Stimulated activated CD8-positive, alpha-beta memory T cell treated with anti-CD3 and anti-CD28 coated beads, Interleukin-4, amount 100 ng/mL, for 48 hours (primary cell): Measurements from ENCODE around the gene ERRFI1.

Experiments used
- DNase-seq: peaks from one replicate; pipeline ENCODE4 v3.0.0-alpha.2; 2020

ERRFI1 gene

DNA sequence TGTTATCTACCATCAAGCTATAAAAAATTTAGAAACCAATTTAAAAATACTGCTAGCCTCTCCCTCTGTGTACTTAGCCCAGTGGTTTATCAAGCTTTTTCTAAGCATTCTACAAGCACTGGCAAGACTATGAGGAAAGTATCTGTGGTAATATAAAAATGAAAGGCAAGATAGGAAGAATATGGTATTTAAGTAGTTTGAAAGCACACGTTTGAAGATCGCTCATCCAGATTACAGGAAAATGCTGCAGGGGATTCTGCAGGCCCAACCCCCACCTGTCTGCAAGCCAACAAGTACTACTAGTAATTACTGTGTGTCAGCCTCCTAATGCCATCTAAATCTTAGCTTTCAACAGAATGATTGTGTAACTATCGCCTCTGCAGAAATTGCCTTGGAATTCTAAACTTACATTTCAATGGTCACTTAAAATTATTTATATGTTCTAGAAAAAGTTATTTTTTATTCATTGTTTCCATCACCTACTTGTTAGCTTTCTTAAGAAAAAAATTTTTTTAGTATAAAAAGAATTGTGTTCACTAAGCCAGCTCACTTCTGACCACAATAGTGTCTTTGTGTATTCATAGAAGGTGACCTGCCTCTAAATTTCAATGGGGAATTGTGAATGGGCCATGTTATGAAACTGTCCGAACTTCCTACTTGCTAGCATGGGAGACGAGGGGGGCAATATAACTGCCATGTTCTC lies 8.5 kb downstream of the ERRFI1 start:
- no peak for DNase-seq

DNA sequence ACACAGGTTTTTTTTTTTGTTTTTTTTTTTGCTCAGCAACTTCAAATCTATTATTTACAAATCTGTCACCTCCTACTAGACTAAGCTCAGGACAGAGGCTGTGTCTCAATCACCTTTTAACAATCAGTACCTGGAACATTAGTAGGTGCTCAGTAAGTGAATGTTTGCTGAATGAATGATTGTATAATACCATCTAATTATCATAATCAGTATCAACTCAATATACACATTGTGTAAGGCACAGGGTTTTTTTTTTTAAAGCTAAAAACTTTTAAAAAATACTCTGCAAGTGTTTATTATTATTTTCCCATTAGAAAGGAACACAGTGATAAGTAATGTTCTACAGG lies 9.2 kb downstream of the ERRFI1 start:
- DNase-seq, result no peak

DNA sequence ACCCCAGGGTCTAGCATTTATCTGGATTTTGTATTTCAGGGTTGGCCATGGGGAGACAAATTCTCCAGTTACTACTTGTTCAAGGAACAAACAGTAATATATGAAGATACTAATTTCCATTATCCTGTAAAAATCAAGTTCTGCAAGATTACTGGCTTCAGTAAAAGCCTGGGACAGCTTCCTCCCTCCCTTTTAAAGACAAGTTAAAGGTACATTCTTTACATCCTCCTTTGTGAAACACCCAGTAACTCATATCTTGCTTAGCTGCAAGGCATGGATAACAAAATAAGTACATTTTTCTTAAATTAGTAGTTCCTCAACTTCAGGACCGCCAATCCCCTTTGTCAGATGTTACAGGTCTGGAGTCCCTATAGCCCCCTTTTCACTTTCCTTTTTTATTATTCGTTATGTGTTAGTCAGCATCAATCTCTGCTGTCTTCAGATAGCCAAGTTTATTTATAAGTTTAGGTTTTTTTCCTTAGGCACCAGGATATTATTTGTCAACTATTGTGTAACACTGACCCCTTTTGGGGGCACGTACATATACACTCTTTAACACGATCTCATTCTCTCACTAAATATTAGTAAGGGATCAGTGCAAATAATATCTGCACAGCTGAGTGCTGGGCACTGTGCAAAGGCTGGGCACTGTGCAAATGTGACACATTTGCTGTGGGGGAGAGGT lies 9.8 kb downstream of the ERRFI1 start:
- DNase-seq, result no peak

DNA sequence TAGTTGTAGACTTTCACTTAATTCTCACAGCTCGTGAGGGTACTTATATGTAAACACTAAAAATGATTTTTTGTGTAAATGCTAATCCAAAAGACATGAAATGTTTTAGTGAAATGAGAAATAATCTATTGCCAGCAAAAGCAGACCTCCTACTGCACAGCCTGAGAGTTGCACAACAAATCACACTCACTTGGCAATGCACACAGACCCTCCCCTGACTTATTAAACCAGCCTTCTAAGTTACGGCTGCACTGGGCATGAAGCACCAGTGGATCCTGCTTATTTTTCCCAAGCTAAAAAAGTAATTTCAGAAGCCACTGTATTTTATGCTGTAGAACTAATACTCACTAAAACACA lies 10.3 kb downstream of the ERRFI1 start:
- DNase-seq, result no peak

DNA sequence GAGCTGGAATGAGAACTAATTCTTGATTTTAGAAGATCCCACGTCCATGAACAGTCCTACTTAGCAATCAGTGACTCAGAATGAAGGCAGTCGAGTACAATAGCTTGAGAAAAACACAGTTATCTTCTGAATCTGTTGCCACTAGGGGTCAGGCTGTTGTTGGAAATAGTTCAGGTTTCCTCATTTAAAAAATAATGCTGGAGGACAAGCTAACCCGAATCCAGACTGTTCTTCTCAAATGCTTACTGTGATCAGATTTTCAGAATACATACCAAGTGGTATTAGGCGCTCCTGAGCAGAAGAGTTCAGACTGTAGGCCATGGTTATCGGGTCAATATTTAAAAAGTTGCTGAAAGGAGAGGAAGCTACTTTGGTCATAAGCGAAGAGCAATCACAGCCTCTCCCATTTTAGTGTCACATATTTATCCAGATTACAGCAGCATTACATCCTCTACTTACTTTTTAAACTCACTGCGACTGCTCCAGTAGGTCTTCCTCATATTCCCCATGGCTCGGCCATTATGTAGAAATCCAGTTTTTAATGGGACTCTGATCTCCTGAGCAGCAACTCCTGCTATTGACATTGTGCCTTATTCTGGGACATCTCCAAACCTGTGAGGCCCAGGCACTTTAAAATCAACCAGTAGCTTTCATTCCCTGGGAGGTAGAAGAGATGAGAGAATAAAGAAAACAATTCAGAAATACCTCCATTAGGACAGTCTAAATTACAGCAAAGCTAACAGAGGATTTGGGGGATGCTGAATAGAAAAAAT lies 10.9 kb downstream of the ERRFI1 start:
- DNase-seq, result peak; percentile 37

DNA sequence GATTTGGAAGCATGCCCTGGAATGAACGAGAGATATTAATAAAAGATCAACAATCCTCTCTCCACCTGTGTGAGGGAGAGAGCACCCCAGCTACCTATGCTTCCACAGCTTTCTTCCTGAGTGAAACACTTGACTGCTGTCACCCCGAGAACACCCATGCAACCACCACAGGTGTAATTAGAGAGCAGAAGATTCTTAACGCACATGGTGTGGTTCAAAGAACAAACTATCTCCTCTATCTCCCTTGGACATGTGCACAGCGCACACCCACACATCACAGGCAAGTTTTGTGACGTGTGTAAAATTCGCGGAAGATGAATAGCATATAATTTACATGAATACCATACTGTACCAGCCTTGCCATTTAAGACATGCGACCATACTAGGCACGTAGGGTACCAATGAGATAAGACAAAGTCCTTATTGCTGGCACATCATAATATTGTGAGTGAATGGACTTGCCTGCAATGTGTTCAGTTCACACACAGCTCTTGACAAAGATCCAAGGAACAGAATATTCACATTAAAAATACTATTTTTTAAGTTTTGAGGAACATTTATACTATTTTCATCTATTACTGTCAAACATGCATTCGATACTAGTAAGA lies 11.6 kb downstream of the ERRFI1 start:
- DNase-seq, result no peak

DNA sequence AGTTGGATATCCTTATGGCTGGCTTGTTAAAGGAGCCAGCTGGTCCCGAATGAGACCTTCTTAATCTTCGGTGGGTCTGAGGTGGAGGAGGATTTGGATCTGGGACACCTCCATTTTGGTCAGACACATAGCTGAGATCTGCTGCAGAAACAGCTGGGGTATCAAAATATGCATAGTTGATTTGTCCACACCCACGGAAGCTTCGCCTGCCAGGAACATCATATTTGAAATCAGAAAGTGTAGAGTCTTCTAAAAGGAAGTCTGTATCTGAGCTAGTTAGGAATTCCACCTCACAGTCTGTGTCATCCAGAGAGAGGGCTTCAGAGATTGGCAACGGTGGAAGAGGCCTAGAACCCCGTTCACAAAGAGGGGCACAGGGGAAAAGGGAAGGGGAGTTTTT lies 12.3 kb downstream of the ERRFI1 start:
- DNase-seq, result no peak

DNA sequence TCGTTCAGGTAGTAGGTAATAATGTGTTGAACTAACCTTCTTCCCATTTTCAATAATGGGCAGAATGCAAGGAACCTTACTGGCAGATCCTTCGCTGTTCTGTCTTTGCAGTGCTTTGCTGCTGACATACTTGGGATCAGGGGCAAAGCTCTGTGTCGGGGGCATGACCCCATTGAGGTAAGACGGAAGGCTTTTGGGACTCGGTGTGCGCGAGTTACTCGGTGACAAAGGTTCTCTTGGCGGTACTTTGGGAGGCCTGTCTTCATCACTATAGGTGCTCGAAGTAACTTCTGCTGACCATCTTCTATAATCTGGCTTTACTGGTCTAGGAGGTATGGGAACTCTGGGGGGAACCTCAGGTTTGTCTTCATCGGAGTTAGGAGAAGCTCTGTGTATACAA lies 12.7 kb downstream of the ERRFI1 start:
- DNase-seq, result no peak

DNA sequence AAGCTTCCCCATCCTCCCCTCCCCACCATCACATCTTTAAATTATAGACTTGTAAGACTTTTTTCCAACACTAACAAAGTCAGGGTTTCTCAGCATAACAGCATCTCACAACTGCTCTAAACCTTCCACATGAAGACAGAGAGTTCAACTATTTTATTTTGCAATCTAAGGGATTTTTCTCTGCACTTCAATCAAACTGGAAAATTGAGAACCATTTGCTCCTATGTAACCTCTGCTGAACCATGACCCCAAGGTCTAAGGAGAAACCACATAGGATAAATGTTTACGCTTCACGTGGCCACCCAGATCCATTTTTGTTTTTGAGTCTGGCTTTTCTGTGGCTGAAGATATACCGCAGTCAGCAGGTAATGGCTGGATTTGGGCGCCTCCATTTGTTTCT lies 13.2 kb downstream of the ERRFI1 start:
- no peak for DNase-seq

DNA sequence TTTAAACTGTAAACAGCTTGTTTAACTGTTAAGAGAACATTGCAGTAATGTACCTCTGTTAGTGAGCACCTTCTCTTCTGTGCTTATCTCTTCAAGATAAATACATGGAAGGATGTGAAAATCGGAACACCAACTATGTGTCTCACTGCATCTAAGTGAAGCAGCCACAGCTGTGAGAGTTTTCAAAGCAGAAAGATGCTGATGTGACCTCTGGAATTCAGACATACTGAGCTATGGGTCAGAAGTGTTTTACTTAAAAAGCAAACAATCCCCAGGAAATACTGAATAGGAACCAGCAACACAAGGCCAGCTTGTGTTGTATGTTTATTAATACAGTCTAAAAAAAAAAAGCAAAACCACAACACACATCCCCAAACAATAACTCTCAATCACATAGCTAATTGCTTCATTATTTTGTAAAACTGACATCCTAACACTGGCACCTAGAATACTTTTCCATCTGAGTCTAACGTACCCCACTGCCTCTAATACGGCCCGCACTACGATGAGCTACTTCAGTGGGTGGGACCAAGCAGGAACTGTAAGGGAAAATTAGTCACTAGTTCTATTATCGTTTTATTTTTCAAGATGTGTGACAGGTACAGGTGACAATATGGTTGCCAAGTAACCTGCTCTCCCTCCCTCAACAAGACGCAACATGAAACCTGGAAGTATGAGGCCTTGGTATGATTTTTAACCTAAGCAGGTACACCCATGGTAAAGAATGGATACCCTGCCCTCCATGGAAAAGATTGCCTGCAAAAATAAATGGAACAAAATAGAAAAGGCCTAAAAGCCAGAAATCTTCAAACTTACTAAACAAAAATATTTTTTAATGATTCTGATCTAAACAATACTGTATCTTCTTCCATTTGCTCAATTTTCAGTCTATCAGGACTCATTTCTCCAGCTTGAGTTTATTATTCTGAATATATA lies 13.9 kb downstream of the ERRFI1 start:
- no peak for DNase-seq

DNA sequence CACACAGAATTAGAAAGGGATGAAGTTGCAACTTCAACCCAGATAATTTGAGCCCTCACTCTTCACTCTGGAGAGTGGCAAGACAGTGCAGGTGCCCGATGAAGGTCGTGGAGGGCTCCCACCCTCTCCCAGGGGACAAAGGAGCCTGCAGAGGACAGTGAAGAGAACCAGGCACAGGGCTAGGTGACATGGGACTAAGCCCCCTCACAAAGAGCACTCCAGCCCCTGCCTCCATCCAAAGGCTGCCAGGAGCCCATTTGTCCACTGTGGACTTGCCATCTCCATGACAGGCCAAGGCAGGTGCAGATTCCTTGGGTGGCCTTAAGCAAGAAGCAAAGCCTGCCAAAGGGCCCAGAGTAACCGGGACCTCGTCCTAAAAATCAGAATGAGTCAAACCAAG lies 15.1 kb downstream of the ERRFI1 start:
- DNase-seq, result no peak

DNA sequence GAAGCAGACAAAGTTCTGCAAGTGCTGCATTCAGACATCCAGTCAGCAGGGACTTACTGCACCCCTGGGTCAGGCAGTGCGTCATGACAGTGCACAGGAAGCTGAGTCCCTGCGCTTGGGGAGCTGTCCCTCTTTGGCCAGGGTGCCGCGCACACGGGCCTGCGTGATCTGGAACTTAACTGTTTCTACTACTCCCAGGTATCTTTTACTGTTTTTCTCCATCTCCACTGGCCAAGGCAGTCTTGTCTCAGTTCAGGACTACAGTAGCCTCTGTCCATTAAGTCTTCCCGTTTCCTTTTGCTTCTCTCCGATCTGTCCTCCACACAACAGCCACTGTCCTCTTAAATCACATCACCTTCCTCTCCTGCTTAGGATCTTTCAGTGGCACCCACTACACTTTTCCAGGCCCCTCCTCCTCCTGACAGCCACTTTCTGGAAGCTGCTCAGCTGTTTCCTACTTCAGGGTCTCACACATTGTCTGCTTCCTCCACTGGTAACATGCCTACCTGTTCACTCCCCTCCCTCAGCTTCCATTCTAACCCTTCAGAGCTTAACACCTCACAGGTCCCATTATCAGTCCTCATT lies 15.9 kb downstream of the ERRFI1 start:
- DNase-seq, result no peak

DNA sequence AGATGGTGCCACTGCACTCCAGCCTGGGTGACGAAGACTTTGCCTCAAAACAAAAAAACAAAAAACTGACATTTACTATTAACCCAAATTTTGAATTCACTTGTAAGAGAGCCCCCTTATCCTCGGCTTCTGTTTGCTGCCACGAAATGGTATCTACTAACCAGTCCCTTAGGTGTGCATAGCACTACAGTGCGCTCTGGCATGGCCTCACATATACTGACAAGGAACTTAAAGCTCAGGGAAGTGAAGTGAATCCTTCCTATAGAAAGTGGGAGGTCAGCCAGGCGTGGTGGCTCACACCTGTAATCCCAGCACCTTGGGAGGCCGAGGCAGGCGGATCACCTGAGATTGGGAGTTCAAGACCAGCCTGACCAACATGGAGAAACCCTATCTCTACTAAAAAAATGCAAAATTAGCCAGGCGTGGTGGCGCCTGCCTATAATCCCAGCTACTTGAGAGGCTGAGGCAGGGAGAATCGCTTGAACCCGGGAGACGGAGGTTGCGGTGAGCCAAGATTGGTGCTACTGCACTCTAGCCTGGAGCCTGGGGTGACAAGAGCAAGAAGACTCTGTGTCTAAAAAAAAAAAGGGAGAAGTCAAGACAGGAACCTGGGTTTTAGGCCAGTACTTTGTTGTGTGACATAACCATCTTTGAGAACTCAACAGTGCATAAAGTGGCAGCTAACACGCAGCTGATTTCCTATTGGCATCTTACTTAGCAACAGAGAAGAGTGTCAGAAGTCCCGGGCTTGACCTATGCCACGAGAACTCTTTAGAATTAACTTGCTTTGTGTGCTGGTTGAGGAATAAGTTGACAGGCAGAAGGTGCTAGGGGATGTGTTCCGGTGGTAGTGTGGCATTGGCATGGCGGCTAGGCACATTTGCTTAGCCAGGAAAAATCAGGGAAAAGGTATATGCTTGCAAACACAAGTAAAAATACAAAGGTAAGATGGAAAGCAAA lies 16.8 kb downstream of the ERRFI1 start:
- DNase-seq, result no peak

DNA sequence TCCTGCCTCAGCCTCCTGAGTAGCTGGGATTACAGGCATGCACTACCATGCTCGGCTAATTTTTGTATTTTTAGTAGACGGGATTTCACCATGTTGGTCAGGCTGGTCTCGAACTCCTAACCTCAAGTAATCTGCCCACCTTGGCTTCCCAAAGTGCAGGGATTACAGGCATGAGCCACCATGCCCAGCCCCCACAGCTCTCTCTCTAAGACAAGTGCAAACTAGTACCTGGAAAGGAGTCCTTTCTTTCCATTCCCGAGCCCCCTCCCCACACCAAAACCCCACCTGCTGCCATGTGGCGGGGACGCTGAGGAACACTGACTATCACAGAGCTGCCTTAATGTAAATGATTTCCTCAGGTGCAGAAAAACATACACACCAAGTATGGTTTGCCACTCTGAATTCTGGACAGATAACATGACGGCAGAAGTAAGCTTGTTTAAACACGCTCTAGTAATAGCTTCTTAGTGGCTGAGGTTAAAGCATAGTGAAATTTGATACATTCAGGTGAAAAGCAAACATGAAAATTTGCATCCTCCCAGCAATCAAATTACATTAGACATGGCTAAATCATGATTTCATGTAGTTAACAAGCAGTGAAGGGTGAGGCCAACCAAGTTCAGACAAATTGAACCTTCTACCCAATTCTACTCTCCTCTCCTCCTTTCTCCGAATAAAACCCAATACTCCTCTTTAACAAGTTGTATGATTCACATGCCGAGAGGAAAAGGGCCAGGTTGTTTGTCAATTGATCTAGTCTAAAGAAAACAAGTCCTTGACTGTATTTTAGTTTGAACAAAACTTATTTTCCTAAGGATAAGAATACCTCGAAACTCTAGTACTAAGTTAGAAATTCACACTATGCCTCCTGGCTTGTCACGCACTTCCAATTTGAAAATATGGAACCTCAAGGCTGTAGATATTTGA lies 19.8 kb downstream of the ERRFI1 start:
- no peak for DNase-seq

DNA sequence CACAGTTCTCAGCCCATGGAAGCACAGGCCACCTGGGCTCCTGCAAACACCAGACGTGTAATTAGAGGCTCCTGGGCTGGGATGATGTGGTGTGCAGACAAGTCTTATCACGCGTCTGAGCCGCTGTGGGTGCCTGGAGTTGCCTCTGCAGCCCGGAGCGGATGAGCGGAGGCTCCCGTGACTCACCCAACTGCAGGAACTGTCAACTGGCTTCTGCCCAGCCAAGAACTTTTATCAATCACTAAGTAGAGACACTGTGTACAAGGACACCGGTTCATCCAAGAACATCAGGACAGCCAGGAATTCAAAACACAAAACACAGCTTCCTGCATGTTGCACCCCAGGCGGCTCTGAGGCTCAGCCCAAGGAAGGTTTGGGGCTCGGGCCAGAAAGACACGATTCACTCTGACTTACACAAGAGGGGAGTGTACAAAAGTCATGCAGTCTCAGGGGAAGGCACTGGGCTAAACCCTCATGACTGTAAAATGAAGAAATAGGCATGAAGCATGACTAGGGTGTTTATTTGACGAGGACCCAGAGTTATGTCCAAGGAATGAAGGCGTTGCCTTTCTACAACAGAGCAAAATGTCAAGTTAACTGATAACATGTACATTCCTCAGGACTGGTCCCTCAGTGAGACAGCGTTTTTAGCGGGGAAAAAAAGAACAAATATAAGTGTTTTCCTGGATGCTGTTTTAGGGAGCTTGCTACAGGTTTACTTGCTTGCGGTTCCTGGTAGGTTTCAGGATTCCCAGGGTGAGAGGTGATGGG lies 21.1 kb downstream of the ERRFI1 start:
- no peak for DNase-seq

DNA sequence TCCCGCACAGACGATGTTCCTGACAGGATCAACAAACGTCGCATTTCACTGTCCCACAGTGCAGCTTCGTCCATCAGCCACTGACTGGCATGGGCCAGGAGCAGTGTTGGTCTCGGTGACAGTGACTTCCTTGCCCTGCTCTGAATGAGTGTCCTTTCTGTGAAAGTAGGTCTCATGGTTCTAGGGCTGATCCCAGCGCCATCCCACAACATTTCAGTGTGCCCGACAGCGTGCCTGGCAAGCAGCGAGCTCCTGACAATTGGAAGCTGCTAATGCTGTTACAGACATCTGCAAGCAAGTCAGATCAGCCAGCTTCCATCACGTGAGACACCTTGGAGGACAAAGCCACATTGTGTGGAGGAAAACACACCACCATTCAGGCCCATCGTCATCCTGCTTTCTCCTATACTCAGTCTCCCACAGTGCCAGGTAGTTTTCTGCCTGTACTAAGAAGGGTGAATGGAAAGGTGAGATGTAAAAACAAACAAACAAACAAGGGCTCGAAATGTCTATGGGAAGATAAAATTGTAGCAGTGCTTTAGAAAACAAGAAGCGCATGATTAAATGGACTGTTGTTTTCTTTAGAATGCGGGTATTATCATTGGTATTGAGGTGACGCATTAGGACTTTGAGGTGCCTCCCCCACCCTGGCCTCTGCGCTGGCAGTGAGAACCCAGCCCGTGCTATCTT lies 21.9 kb downstream of the ERRFI1 start:
- no peak for DNase-seq

DNA sequence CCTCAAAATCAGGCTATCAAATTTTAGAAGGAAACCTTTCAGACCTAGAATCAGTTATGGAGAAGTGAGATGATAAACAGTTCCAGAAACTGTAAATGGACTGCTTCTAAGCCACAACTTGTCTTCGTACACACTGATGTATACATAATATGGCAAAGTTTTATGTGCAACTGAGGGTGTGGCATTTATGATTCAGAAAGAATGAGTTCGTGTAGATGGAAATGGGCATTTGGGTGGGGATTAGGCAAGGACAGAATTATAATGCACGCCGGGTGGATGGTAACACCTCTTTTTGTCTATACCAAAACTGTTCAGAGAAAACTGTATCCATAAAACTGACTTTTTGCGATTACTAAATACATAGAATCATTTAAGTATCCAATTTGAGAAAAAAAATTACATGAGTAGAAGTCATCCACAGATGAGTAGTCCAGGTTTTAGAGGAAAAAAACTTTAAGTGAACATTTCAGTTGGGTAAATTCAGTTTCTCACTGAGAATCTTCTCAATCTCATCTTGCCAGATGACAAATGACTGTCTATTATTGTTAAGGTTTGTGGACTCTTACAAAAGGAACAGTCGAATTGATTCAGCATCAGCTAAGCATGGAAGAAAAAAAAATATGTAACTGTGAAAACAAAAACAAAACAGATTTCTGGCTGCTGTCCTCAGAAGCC lies 22.5 kb downstream of the ERRFI1 start:
- DNase-seq, result no peak

DNA sequence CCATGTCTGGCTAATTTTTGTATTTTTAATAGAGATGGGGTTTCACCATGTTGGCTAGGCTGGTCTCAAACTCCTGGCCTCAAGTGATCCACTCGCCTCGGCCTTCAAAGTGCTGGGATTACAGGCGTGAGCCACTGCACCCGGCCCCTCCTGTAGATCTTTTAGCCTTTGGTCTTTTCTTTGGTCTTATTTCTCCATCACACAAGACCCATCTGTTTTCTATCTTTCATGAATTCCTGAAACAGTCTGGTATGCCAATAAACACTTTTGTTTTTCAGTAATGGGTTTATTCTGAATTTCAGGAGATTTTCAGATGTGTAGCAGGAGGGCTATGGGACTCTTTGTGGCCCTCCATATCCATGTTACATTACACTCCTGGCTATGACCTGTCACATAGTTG lies 23.2 kb downstream of the ERRFI1 start:
- DNase-seq, result no peak
